Gastroesophageal sphincter (tissue), 3 donors: ENCODE measurements around the gene TRRAP.

ENCODE experiments used
- CTCF ChIP-seq, 4 experiments: fragments of 200-600 bp in 2 of 4; fragments of 450-650 bp in 2 of 4; sonication (generic) in 1 of 4; IDR thresholded peaks; one replicate each; pipeline ENCODE4 v1.5.1; 2017 to 2019; ENCODE audit warnings: antibody characterized with exemption in 4 of 4, mild to moderate bottlenecking in 2 of 4, moderate library complexity in 2 of 4
- EP300 ChIP-seq: sonication (generic); formaldehyde crosslinking; IDR thresholded peaks from one replicate; pipeline ENCODE4 v1.6.1; 2017; ENCODE audit warnings: antibody characterized with exemption, mild to moderate bottlenecking
- POLR2AphosphoS5 ChIP-seq: sonication (generic); formaldehyde crosslinking; IDR thresholded peaks from one replicate; pipeline ENCODE4 v1.6.1; 2017; ENCODE audit warnings: antibody characterized with exemption

- no peak for TF ChIP-seq CTCF (IDR thresholded peaks at IDR 0.05)
- TF ChIP-seq EP300, result no peak
- no peak for TF ChIP-seq POLR2AphosphoS5
These were observed 133.0 kb downstream of the TRRAP start for GRCh38 chr7:99011341-99011705.
